Hepatocyte (in vitro differentiated cells): Measurements from ENCODE around the gene BCKDHB. TPM values are rescaled to one million over a fixed set of nuclear protein-coding genes. Genes with fewer than 3 reads are reported as not detected.

ENCODE experiments used
- DNase-seq: peaks from one replicate; pipeline ENCODE4 v3.0.0-alpha.2; 2016; ENCODE audit warnings: low spot score
- H2AFZ ChIP-seq: fragments of 200-600 bp; sonication (generic); 2 replicates; pipeline ENCODE4 v1.6.0; 2016; ENCODE audit warnings: antibody characterized with exemption, mild to moderate bottlenecking
- H3K27ac ChIP-seq: fragments of 200-600 bp; sonication (generic); 2 replicates; pipeline ENCODE4 v1.5.1; 2016; ENCODE audit warnings: mild to moderate bottlenecking
- H3K27me3 ChIP-seq: fragments of 200-600 bp; sonication (generic); 2 replicates; pipeline ENCODE4 v1.6.1; 2016
- H3K36me3 ChIP-seq: fragments of 200-600 bp; sonication (generic); replicated peaks from 2 replicates; pipeline ENCODE4 v1.5.1; 2016; ENCODE audit warnings: low read depth; ENCODE audit not compliant: insufficient read depth
- H3K4me1 ChIP-seq: fragments of 200-600 bp; sonication (generic); 2 replicates; pipeline ENCODE4 v1.5.1; 2016; ENCODE audit warnings: mild to moderate bottlenecking, moderate library complexity; ENCODE audit not compliant: insufficient read depth
- H3K4me2 ChIP-seq: fragments of 200-600 bp; sonication (generic); 2 replicates; pipeline ENCODE4 v1.6.0; 2016
- H3K4me3 ChIP-seq: fragments of 200-600 bp; sonication (generic); 2 replicates; pipeline ENCODE4 v1.5.1; 2016; ENCODE audit warnings: mild to moderate bottlenecking
- H3K79me2 ChIP-seq: fragments of 200-600 bp; sonication (generic); 2 replicates; pipeline ENCODE4 v1.6.0; 2017; ENCODE audit warnings: mild to moderate bottlenecking
- H3K9me2 ChIP-seq: fragments of 200-600 bp; sonication (generic); replicated peaks from 2 replicates; pipeline ENCODE4 v1.6.0; 2017; ENCODE audit warnings: mild to moderate bottlenecking; ENCODE audit not compliant: insufficient read depth
- H3K9me3 ChIP-seq: fragments of 200-600 bp; sonication (generic); 2 replicates; pipeline ENCODE4 v1.5.1; 2016; ENCODE audit warnings: low read depth, mild to moderate bottlenecking
- H4K20me1 ChIP-seq: fragments of 200-600 bp; sonication (generic); 2 replicates; pipeline ENCODE4 v1.6.0; 2016; ENCODE audit warnings: mild to moderate bottlenecking; ENCODE audit not compliant: insufficient read depth, poor library complexity, severe bottlenecking
- CTCF ChIP-seq: fragments of 200-600 bp; sonication (generic); IDR thresholded peaks from 2 replicates; pipeline ENCODE4 v1.5.1; 2016; ENCODE audit warnings: antibody characterized with exemption, mild to moderate bottlenecking; ENCODE audit not compliant: poor library complexity
- EZH2 ChIP-seq: fragments of 200-600 bp; sonication (generic); IDR thresholded peaks from 2 replicates; pipeline ENCODE4 v1.6.1; 2016; ENCODE audit warnings: antibody characterized with exemption, mild to moderate bottlenecking, borderline replicate concordance
- EZH2phosphoT487 ChIP-seq: fragments of 200-600 bp; sonication (generic); IDR thresholded peaks from one replicate; pipeline ENCODE4 v1.6.1; 2018; ENCODE audit warnings: antibody characterized with exemption, mild to moderate bottlenecking, low read depth, moderate library complexity; ENCODE audit not compliant: unreplicated experiment, severe bottlenecking
- WGBS: methylation state at CpG from one replicate; pipeline ENCODE4 v1.1.6; 2016; ENCODE audit warnings: low lambda C conversion rate; ENCODE audit errors: missing lambda C conversion rate; 5-methylcytosine and 5-hydroxymethylcytosine counted together
- polyA plus RNA-seq: library from polyadenylated mRNA; unstranded; fragments of >200 nt; fragmentation: Nextera tagmentation; extraction: Ambion mirVana; gene quantifications from 2 replicates; pipeline ENCODE4 v1.2.1, GENCODE V29; 2016
- total RNA-seq: library from RNA; depleted of rRNA; stranded (reverse); fragments of >200 nt; gene quantifications from 2 replicates; pipeline ENCODE4 v1.2.3, GENCODE V29; 2014

Gene BCKDHB
- total and polyA plus RNA-seq, 2 experiments from 2014 or later, result 28.7 to 32.0 TPM

GRCh38 chr6:80217794-80218193 is 111.3 kb downstream of the BCKDHB start:
- peak overlapping the region; percentile 34 for H3K4me2 ChIP-seq
- H3K4me1 ChIP-seq, result no peaks in the 10 kb centered on the region
- no peaks in the 10 kb centered on the region for H3K27me3 ChIP-seq
- no peaks in the 10 kb centered on the region for H3K79me2 ChIP-seq
- peak overlapping the region; percentile 39 for H3K27ac ChIP-seq
- no peaks in the 10 kb centered on the region for H4K20me1 ChIP-seq
- H3K9me2 ChIP-seq, result no peaks in the 10 kb centered on the region
- DNase-seq, result peak; percentile 8
- WGBS, result 49% methylated on average over 6 of the region's 6 CpGs
- TF ChIP-seq EZH2phosphoT487, result no peak
- no peak for TF ChIP-seq CTCF
- TF ChIP-seq EZH2, result no peak
- no peaks in the 10 kb centered on the region for H3K36me3 ChIP-seq
- no peak overlapping the region for H3K4me3 ChIP-seq
- no peak overlapping the region for H2AFZ ChIP-seq
- no peaks in the 10 kb centered on the region for H3K9me3 ChIP-seq

GRCh38 chr6:80223743-80224212 is 117.3 kb downstream of the BCKDHB start:
- no peaks in the 10 kb centered on the region for H3K9me3 ChIP-seq
- H3K9me2 ChIP-seq, result no peaks in the 10 kb centered on the region
- 82% methylated on average over 3 of the region's 3 CpGs for WGBS
- H2AFZ ChIP-seq, result no peak overlapping the region
- H4K20me1 ChIP-seq, result no peaks in the 10 kb centered on the region
- H3K27me3 ChIP-seq, result no peaks in the 10 kb centered on the region
- H3K79me2 ChIP-seq, result no peaks in the 10 kb centered on the region
- H3K4me1 ChIP-seq, result no peaks in the 10 kb centered on the region
- no peak for DNase-seq
- no peaks in the 10 kb centered on the region for H3K36me3 ChIP-seq
- no peak overlapping the region for H3K4me3 ChIP-seq
- no peak for TF ChIP-seq EZH2phosphoT487
- no peak for TF ChIP-seq EZH2
- no peak for TF ChIP-seq CTCF
- no peak overlapping the region for H3K27ac ChIP-seq
- no peak overlapping the region for H3K4me2 ChIP-seq

- Histone ChIP-seq H3K36me3 (no peaks in the 10 kb centered on the region), H2AFZ (no peak overlapping the region), H3K4me3 (no peak overlapping the region), H3K79me2 (no peaks in the 10 kb centered on the region), H3K9me2 (no peaks in the 10 kb centered on the region), H3K4me2 (no peak overlapping the region), H3K9me3 (no peaks in the 10 kb centered on the region), H3K27ac (peak overlapping the region; percentile 45), H3K4me1 (no peaks in the 10 kb centered on the region), H3K27me3 (no peaks in the 10 kb centered on the region), H4K20me1 (no peaks in the 10 kb centered on the region)
- 86% methylated on average over 3 of the region's 3 CpGs for WGBS
- TF ChIP-seq EZH2 (no peak), CTCF (no peak), EZH2phosphoT487 (no peak)
- no peak for DNase-seq
Measured at GRCh38 chr6:80226151-80226550, 119.7 kb downstream of the BCKDHB start.

GRCh38 chr6:80226699-80227098 is 120.2 kb downstream of the BCKDHB start:
- no peaks in the 10 kb centered on the region for H3K9me2 ChIP-seq
- no peak overlapping the region for H2AFZ ChIP-seq
- H3K36me3 ChIP-seq, result no peaks in the 10 kb centered on the region
- 91% methylated on average over 5 of the region's 5 CpGs for WGBS
- no peak overlapping the region for H3K4me2 ChIP-seq
- no peaks in the 10 kb centered on the region for H3K27me3 ChIP-seq
- peak overlapping the region; percentile 45 for H3K27ac ChIP-seq
- no peak for DNase-seq
- TF ChIP-seq EZH2 (no peak), CTCF (no peak), EZH2phosphoT487 (no peak)
- no peak overlapping the region for H3K4me3 ChIP-seq
- no peaks in the 10 kb centered on the region for H3K4me1 ChIP-seq
- H4K20me1 ChIP-seq, result no peaks in the 10 kb centered on the region
- no peaks in the 10 kb centered on the region for H3K79me2 ChIP-seq
- no peaks in the 10 kb centered on the region for H3K9me3 ChIP-seq
